OCI-LY3 (cell line): Measurements from ENCODE around the gene FN3K.

ENCODE experiments used
- H2AFZ ChIP-seq: fragments of 200-600, 300-600 bp; shearing (Covaris generic); 2 replicates; pipeline ENCODE4 v1.6.0; 2014; ENCODE audit warnings: antibody characterized with exemption, low read depth, low read length
- H3K27ac ChIP-seq: fragments of 200-600, 300-600 bp; sonication (generic); 2 replicates; pipeline ENCODE4 v1.5.1; 2014; ENCODE audit warnings: mild to moderate bottlenecking, low read length, moderate library complexity, mixed read lengths
- H3K27me3 ChIP-seq: fragments of 200-600, 300-600 bp; sonication (generic); 2 replicates; pipeline ENCODE4 v1.6.1; 2014; ENCODE audit warnings: low read depth, low read length, mixed read lengths
- H3K36me3 ChIP-seq: fragments of 200-600, 300-600 bp; sonication (generic); replicated peaks from 2 replicates; pipeline ENCODE3; 2014; ENCODE audit warnings: low read depth, low read length, mixed read lengths
- H3K4me1 ChIP-seq: fragments of 300-600, 200-600 bp; sonication (generic); 2 replicates; pipeline ENCODE4 v1.6.1; 2014; ENCODE audit warnings: low read length, mixed read lengths
- H3K4me2 ChIP-seq: fragments of 200-600, 300-600 bp; sonication (generic); 2 replicates; pipeline ENCODE4 v1.6.1; 2014; ENCODE audit warnings: low read length, mixed read lengths
- H3K4me3 ChIP-seq: fragments of 300-600, 200-600 bp; sonication (generic); 2 replicates; pipeline ENCODE4 v1.5.1; 2014; ENCODE audit warnings: antibody characterized with exemption, mild to moderate bottlenecking, low read length, moderate library complexity
- H3K79me2 ChIP-seq: fragments of 300-600, 200-600 bp; shearing (Covaris generic); 2 replicates; pipeline ENCODE4 v1.6.1; 2014; ENCODE audit warnings: mild to moderate bottlenecking, low read length, mixed read lengths
- H3K9ac ChIP-seq: fragments of 300-600, 200-600 bp; shearing (Covaris generic); 2 replicates; pipeline ENCODE4 v1.6.0; 2014; ENCODE audit warnings: mild to moderate bottlenecking, low read length, moderate library complexity
- H3K9me3 ChIP-seq: fragments of 200-600, 300-600 bp; shearing (Covaris generic); 2 replicates; pipeline ENCODE4 v1.6.1; 2014; ENCODE audit warnings: low read length, mixed read lengths; ENCODE audit not compliant: insufficient read depth
- H4K20me1 ChIP-seq: fragments of 200-600, 300-600 bp; sonication (generic); 2 replicates; pipeline ENCODE4 v1.6.1; 2016; ENCODE audit warnings: low read length, mixed read lengths; ENCODE audit not compliant: insufficient read depth
- CTCF ChIP-seq: fragments of 200-600, 300-600 bp; sonication (generic); IDR thresholded peaks from 2 replicates; pipeline ENCODE4 v1.5.1; 2014; ENCODE audit warnings: antibody characterized with exemption, low read length, low read depth
- EZH2phosphoT487 ChIP-seq: fragments of 200-600 bp; shearing (Covaris generic); IDR thresholded peaks from 2 replicates; pipeline ENCODE4 v1.6.1; 2018; ENCODE audit warnings: antibody characterized with exemption, mixed run types, low read depth

FN3K gene

GRCh38 chr17:82748756-82749155 is 13.3 kb downstream of the FN3K start:
- Histone ChIP-seq H3K9ac (no peak overlapping the region), H3K4me1 (peaks cover 7% of the 10 kb centered on the region), H4K20me1 (peaks cover 7% of the 10 kb centered on the region; the same call in 1 of the 2 replicates), H2AFZ (no peak overlapping the region), H3K4me2 (no peak overlapping the region), H3K27ac (no peak overlapping the region), H3K27me3 (no peaks in the 10 kb centered on the region), H3K4me3 (no peak overlapping the region), H3K36me3 (no peaks in the 10 kb centered on the region), H3K79me2 (peaks cover 18% of the 10 kb centered on the region), H3K9me3 (no peaks in the 10 kb centered on the region)
- TF ChIP-seq CTCF (no peak), EZH2phosphoT487 (no peak)

- Histone ChIP-seq H3K9me3 (no peaks in the 10 kb centered on the region), H3K4me1 (peaks cover 7% of the 10 kb centered on the region), H2AFZ (no peak overlapping the region), H3K27ac (no peak overlapping the region), H3K9ac (no peak overlapping the region), H3K4me3 (no peak overlapping the region), H3K4me2 (no peak overlapping the region), H3K36me3 (no peaks in the 10 kb centered on the region), H3K79me2 (peaks cover 34% of the 10 kb centered on the region), H4K20me1 (peaks cover 7% of the 10 kb centered on the region; the same call in 1 of the 2 replicates), H3K27me3 (no peaks in the 10 kb centered on the region)
- TF ChIP-seq CTCF, result no peak
- no peak for TF ChIP-seq EZH2phosphoT487
These were observed 15.0 kb downstream of the FN3K start for GRCh38 chr17:82750241-82750908.

GRCh38 chr17:82751171-82751570 is 15.8 kb downstream of the FN3K start:
- no peaks in the 10 kb centered on the region for H3K36me3 ChIP-seq
- peaks cover 7% of the 10 kb centered on the region for H3K4me1 ChIP-seq
- no peak overlapping the region for H3K27ac ChIP-seq
- peaks cover 42% of the 10 kb centered on the region for H3K79me2 ChIP-seq
- peaks cover 7% of the 10 kb centered on the region; the same call in 1 of the 2 replicates for H4K20me1 ChIP-seq
- H3K9ac ChIP-seq, result no peak overlapping the region
- H3K4me3 ChIP-seq, result peak overlapping the region; percentile 60
- H3K4me2 ChIP-seq, result peak overlapping the region; percentile 34
- no peak overlapping the region for H2AFZ ChIP-seq
- no peaks in the 10 kb centered on the region for H3K27me3 ChIP-seq
- TF ChIP-seq EZH2phosphoT487, result no peak
- TF ChIP-seq CTCF, result no peak
- no peaks in the 10 kb centered on the region for H3K9me3 ChIP-seq

- H3K4me3 ChIP-seq, result peak within 1 kb of the TSS; percentile 92
- no peak for TF ChIP-seq EZH2phosphoT487
- no peak for TF ChIP-seq CTCF
- peak within 1 kb of the TSS; percentile 77 for H3K9ac ChIP-seq
- H2AFZ ChIP-seq, result peak within 1 kb of the TSS; percentile 35; the same call in 1 of the 2 replicates
- peaks cover 7% of the 10 kb centered on the region; the same call in 1 of the 2 replicates for H4K20me1 ChIP-seq
- H3K9me3 ChIP-seq, result no peaks in the 10 kb centered on the region
- H3K27me3 ChIP-seq, result no peaks in the 10 kb centered on the region
- peak within 1 kb of the TSS; percentile 55 for H3K27ac ChIP-seq
- peaks cover 43% of the 10 kb centered on the region for H3K79me2 ChIP-seq
- H3K4me2 ChIP-seq, result peak within 1 kb of the TSS; percentile 88
- peaks cover 7% of the 10 kb centered on the region for H3K4me1 ChIP-seq
- H3K36me3 ChIP-seq, result no peaks in the 10 kb centered on the region
These were observed 16.4 kb downstream of the FN3K start, which contains the start of gene TBCD for GRCh38 chr17:82751571-82752370. TBCD (plus strand) TSS chr17:82752065; CDS start chr17:82752194, 129 bp downstream.
